Activated CD8-positive, alpha-beta memory T cell treated with anti-CD3 and anti-CD28 coated beads, Interleukin-2, amount 10 ng/mL, durations not matched to agents 7 days and 5 days (primary cell): ENCODE measurements around the gene C17orf107. TPM values are rescaled to one million over a fixed set of nuclear protein-coding genes. Genes with fewer than 3 reads are reported as not detected.

Experiments
- ATAC-seq: fragments of 150-1000 bp; cut with Tn5 transposase; one replicate; pipeline ENCODE4 v1.10.0; 2021; ENCODE audit warnings: moderate library complexity
- CTCF ChIA-PET: fragments of 350-600 bp; sonication (Branson Sonifier 250); formaldehyde crosslinking; loops from one replicate; lab custom pipeline; 2021; ENCODE audit warnings: antibody characterized with exemption; lab: Charles Lee
- DNase-seq: peaks from one replicate; pipeline ENCODE4 v3.0.0-alpha.2; 2020
- H3K27ac Mint-ChIP-seq: one replicate; pipeline ENCODE4 v1.8.0; 2021; ENCODE audit warnings: mild to moderate bottlenecking, mixed read lengths
- H3K27me3 Mint-ChIP-seq: one replicate; pipeline ENCODE4 v1.8.0; 2021; ENCODE audit warnings: mixed read lengths
- H3K36me3 Mint-ChIP-seq: one replicate; pipeline ENCODE4 v1.8.0; 2021; ENCODE audit warnings: mild to moderate bottlenecking, mixed read lengths
- H3K4me1 Mint-ChIP-seq: one replicate; pipeline ENCODE4 v1.8.0; 2021; ENCODE audit warnings: mixed read lengths
- H3K4me3 Mint-ChIP-seq: one replicate; pipeline ENCODE4 v1.8.0; 2021; ENCODE audit warnings: mild to moderate bottlenecking, moderate library complexity, mixed read lengths
- H3K9me3 Mint-ChIP-seq: one replicate; pipeline ENCODE4 v1.8.0; 2022; ENCODE audit warnings: low read depth, mixed read lengths
- total RNA-seq, 2 experiments: library from RNA; stranded (reverse); gene quantifications; one replicate each; pipeline ENCODE4 v1.2.3, GENCODE V29; 2021

The C17orf107 gene
- total RNA-seq, 2 experiments from 2014 or later = 0.98 to 1.2 TPM

- Mint-ChIP-seq H3K4me1 (peaks cover 20% of the 10 kb centered on the region), H3K27me3 (no peaks in the 10 kb centered on the region), H3K4me3 (peak within 1 kb of the TSS; percentile 79), H3K27ac (peak within 1 kb of the TSS; percentile 89), H3K36me3 (peaks cover 16% of the 10 kb centered on the region), H3K9me3 (no peaks in the 10 kb centered on the region)
- CTCF ChIA-PET = interaction anchor here (0.7 to 4.5 kb wide), 3 partner anchors 12 to 241 kb away, joined by 4 to 18 read pairs (median 8); partner anchors contain the start of genes ARRB2 and SPAG7
- ATAC-seq = no peak
- DNase-seq = no peak
Observed at GRCh38 chr17:4950746-4951204, 51.4 kb downstream of the C17orf107 start, which contains the start of gene ENO3. ENO3 (plus strand) TSS chr17:4951119; CDS start chr17:4951830, 711 bp downstream.

GRCh38 chr17:4951486-4951885 is 52.1 kb downstream of the C17orf107 start:
- Mint-ChIP-seq H3K9me3 (no peaks in the 10 kb centered on the region), H3K27ac (no peak overlapping the region), H3K4me1 (peaks cover 16% of the 10 kb centered on the region), H3K4me3 (peak overlapping the region; percentile 79), H3K27me3 (no peaks in the 10 kb centered on the region), H3K36me3 (peaks cover 10% of the 10 kb centered on the region)
- CTCF ChIA-PET = interaction anchor here (1.1 to 4.5 kb wide), 4 partner anchors 11 to 42 kb away, joined by 4 to 18 read pairs (median 8); partner anchors contain the start of genes RNF167, SLC25A11 and SPAG7
- ATAC-seq (no peak), DNase-seq (no peak)

Other genes starting within 250 kb of the C17orf107 start
- 10 to 100 TPM; 88.5 to 96.9 TPM for gene PELP1, start 195.4 kb upstream of the C17orf107 start, total RNA-seq
- 100 to 1,000 TPM; 348 to 365 TPM for gene ARRB2, start 188.9 kb upstream of the C17orf107 start, total RNA-seq
- gene MED11, start 168.1 kb upstream of the C17orf107 start, total RNA-seq = 10 to 100 TPM; 23.6 to 26.1 TPM
- under 1 TPM in 1 of 2 experiments, not detected in 1; 0.12 TPM for gene ZMYND15, start 159.7 kb upstream of the C17orf107 start, total RNA-seq
- under 1 TPM; 0.70 to 0.96 TPM for gene CXCL16, start 159.6 kb upstream of the C17orf107 start, total RNA-seq
- not detected for gene TM4SF5, start 127.7 kb upstream of the C17orf107 start, total RNA-seq
- gene VMO1, start 113.2 kb upstream of the C17orf107 start, total RNA-seq = under 1 TPM; 0.37 to 0.50 TPM
- not detected for gene GLTPD2, start 110.6 kb upstream of the C17orf107 start, total RNA-seq
- gene PSMB6, start 103.4 kb upstream of the C17orf107 start, total RNA-seq = 100 to 1,000 TPM; 119 to 157 TPM
- gene PLD2, start 92.4 kb upstream of the C17orf107 start, total RNA-seq = 10 to 100 TPM; 11.7 to 14.5 TPM
- gene MINK1, start 66.2 kb upstream of the C17orf107 start, total RNA-seq = 100 to 1,000 TPM in 1 of 2 experiments, 10 to 100 TPM in 1; 87.4 to 107 TPM
- under 1 TPM; 0.40 to 0.41 TPM for gene CHRNE, start 3.6 kb downstream of the C17orf107 start, total RNA-seq
- not detected for gene GP1BA, start 32.7 kb downstream of the C17orf107 start, total RNA-seq
- gene SLC25A11, start 40.5 kb downstream of the C17orf107 start, total RNA-seq = 10 to 100 TPM; 82.3 to 84.6 TPM
- gene RNF167, start 40.7 kb downstream of the C17orf107 start, total RNA-seq = 100 to 1,000 TPM; 226 to 273 TPM
- gene PFN1, start 49.0 kb downstream of the C17orf107 start, total RNA-seq = 1,000 to 10,000 TPM; 2,029 to 2,329 TPM
- 10 to 100 TPM; 27.7 to 30.8 TPM for gene ENO3, start 51.6 kb downstream of the C17orf107 start, total RNA-seq
- gene SPAG7, start 68.3 kb downstream of the C17orf107 start, total RNA-seq = 10 to 100 TPM; 60.5 to 70.1 TPM
- gene CAMTA2, start 88.1 kb downstream of the C17orf107 start, total RNA-seq = 10 to 100 TPM; 60.6 to 72.5 TPM
- under 1 TPM; 0.20 to 0.23 TPM for gene INCA1, start 98.0 kb downstream of the C17orf107 start, total RNA-seq
- gene KIF1C, start 98.4 kb downstream of the C17orf107 start, total RNA-seq = 10 to 100 TPM; 39.8 to 51.0 TPM
- 1 to 10 TPM in 1 of 2 experiments, under 1 TPM in 1; 0.84 to 2.2 TPM for gene SLC52A1, start 135.9 kb downstream of the C17orf107 start, total RNA-seq
- 1 to 10 TPM; 1.9 to 2.9 TPM for gene ZFP3, start 178.9 kb downstream of the C17orf107 start, total RNA-seq
- gene ZNF232, start 212.3 kb downstream of the C17orf107 start, total RNA-seq = 10 to 100 TPM in 1 of 2 experiments, 1 to 10 TPM in 1; 8.6 to 10.7 TPM
- gene USP6, start 216.5 kb downstream of the C17orf107 start, total RNA-seq = under 1 TPM; 0.03 to 0.07 TPM